Measurements from ENCODE around the gene EEF1G.
"Not testable (repeated sequence)": the region's sequence is repeated elsewhere in the genome, so short reads cannot be mapped to it uniquely, and the experiment has no call there.

Gene EEF1G, protein sequence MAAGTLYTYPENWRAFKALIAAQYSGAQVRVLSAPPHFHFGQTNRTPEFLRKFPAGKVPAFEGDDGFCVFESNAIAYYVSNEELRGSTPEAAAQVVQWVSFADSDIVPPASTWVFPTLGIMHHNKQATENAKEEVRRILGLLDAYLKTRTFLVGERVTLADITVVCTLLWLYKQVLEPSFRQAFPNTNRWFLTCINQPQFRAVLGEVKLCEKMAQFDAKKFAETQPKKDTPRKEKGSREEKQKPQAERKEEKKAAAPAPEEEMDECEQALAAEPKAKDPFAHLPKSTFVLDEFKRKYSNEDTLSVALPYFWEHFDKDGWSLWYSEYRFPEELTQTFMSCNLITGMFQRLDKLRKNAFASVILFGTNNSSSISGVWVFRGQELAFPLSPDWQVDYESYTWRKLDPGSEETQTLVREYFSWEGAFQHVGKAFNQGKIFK

GRCh38 chr11:62573592-62574362, at the start of gene EEF1G:
Gene EEF1G, minus strand, starts transcription at chr11:62573891. Its CDS starts 49 bp downstream, at chr11:62573842.
- Histone ChIP-seq H3K27ac (ENCODE audit: low read length) (no peak within 1 kb of the TSS), H3K36me3 (ENCODE audit: control insufficient read depth, insufficient read depth, low read length) (peaks cover 39% of the 10 kb centered on the region), H3K4me3 (ENCODE audit: low read length) (peak within 1 kb of the TSS; percentile 94), H3K4me1 (ENCODE audit: control insufficient read depth, insufficient read depth, low read length) (peaks cover 2% of the 10 kb centered on the region; the same call in 1 of the 2 replicates), H3K27me3 (ENCODE audit: control insufficient read depth, insufficient read depth, low read length) (no peaks in the 10 kb centered on the region), H3K9me3 (ENCODE audit: control insufficient read depth, insufficient read depth, low read length) (no peaks in the 10 kb centered on the region)
- WGBS (ENCODE audit: insufficient coverage, insufficient read length), result no CpG with 5 or more reads among the region's 46 CpGs
- peak; percentile 99 for DNase-seq (ENCODE audit: low read depth, low spot score)

DNA sequence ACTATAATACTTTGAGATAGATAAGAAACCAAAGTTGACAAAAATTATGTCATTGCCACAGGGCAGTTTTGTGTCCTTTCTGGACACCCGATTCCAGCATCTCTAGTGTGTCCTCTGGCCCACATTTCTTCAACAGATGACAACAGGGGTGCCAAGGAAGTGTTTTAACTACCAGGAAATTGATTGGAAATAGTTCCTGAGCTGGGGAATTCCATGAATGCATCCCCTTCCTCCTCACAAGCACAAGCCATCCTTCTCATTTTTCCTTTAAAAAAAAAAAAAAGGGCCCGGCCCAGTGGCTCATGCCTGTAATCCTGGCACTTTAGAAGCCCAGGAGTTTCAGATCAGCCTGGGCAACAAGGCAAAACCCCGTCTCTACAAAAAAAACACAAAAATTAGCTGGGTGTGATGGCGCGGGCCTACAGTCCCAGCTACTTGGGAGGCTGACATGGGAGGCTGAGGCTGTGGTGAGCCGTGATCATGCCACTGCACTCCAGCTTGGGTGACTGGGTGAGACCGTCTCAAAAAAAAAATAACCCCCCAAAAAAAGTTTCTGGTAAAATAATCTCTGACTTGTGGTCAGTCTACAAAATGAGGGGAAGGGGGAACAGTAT, 48.9 kb upstream of the EEF1G start:
- H3K4me1 ChIP-seq (ENCODE audit: control insufficient read depth, insufficient read depth, low read length), result no peaks in the 10 kb centered on the region; the same call in 1 of the 2 replicates

DNA sequence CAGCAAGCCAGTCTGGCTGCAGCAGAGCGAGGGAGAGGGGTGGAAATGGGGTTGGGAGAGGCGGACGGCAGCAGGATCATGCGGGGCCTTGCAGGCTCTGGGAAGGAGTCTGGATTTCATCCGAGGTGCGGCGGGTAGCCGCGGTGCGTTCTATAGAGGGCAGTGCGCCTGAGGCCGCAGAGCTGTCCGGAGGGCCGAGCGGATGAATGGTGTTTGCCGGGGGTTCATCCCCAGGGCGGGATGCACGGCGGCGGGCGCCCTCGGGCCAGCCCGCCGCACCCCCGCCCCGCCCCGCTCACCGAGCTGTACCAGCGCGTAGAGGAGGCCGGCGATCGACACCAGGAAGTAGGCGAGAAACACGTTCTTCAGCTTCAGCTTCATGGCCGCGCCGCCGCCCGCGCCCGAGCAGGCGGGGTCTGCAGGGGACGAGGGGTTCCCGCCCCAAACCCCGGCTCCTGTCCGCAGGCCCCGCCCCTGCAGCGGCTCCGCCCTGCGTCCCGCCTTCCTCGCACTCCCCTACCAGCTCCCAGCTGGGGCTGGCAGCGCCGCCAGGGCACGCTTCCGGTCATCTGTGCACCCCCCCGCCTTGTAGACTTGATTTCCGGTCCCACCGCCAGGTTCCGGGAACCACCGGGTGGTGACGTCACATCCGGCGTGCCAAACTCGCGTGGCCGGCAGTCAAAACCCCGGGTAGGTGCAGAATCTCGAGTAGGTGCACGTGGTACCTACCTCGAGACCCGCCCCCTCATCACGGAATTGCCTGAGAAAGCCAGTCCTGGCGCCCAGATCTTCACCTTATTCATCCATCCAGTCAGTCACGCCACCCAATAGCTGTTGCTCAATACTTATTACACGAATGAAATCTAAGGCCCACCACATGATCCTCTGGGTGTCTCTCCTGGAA, 48.1 kb upstream of the EEF1G start, which contains the start of gene B3GAT3:
B3GAT3 (minus strand) TSS at position 420 of the 904 bp plus-strand sequence; CDS start at position 381, 39 bp downstream.
- peak; percentile 97 for DNase-seq (ENCODE audit: low read depth, low spot score)
- Histone ChIP-seq H3K9me3 (ENCODE audit: control insufficient read depth, insufficient read depth, low read length) (no peaks in the 10 kb centered on the region), H3K27me3 (ENCODE audit: control insufficient read depth, insufficient read depth, low read length) (no peaks in the 10 kb centered on the region), H3K36me3 (ENCODE audit: control insufficient read depth, insufficient read depth, low read length) (peaks cover 17% of the 10 kb centered on the region), H3K27ac (ENCODE audit: low read length) (no peak within 1 kb of the TSS), H3K4me3 (ENCODE audit: low read length) (peak within 1 kb of the TSS; percentile 81), H3K4me1 (ENCODE audit: control insufficient read depth, insufficient read depth, low read length) (no peaks in the 10 kb centered on the region; the same call in 1 of the 2 replicates)
- WGBS (ENCODE audit: insufficient coverage, insufficient read length), result no CpG with 5 or more reads among the region's 77 CpGs

More for the DNA sequence above, 48.9 kb upstream of the EEF1G start:
- no peak overlapping the region; the same call in 1 of the 2 replicates for H3K4me3 ChIP-seq (ENCODE audit: low read length)
- no peak for DNase-seq (ENCODE audit: low read depth, low spot score)
- H3K9me3 ChIP-seq (ENCODE audit: control insufficient read depth, insufficient read depth, low read length), result no peaks in the 10 kb centered on the region
- peaks cover 21% of the 10 kb centered on the region for H3K36me3 ChIP-seq (ENCODE audit: control insufficient read depth, insufficient read depth, low read length)
- WGBS (ENCODE audit: insufficient coverage, insufficient read length), result no CpG with 5 or more reads among the region's 7 CpGs
- H3K27me3 ChIP-seq (ENCODE audit: control insufficient read depth, insufficient read depth, low read length), result no peaks in the 10 kb centered on the region
- no peak overlapping the region for H3K27ac ChIP-seq (ENCODE audit: low read length)

DNA sequence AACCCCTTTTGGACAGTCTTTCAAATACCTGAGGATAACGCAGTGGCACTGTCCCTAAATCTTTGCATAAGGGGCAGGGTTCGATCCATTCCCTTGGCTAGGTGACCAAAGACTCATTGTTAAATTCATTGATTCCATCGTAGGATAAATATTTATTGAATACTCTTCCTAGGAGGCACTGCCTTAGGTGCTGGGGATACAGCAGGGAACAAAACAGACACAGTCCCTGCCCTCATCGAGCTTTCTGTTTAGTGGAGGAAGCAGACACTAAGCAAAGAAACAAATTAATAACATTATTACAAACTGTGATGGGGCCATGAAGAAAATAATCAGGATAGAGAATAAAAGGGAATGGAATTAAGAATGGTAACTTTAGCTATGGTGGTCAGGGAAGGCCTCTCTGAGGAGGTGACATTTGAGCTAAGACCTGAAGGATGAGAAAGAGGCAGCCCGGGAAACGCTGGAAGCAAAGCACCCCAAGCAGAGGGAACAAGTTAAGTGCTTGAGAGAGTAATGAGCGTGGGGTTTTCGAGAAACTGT, 47.4 kb upstream of the EEF1G start:
- WGBS (ENCODE audit: insufficient coverage, insufficient read length), result no CpG with 5 or more reads among the region's 8 CpGs
- Histone ChIP-seq H3K36me3 (ENCODE audit: control insufficient read depth, insufficient read depth, low read length) (peaks cover 10% of the 10 kb centered on the region), H3K9me3 (ENCODE audit: control insufficient read depth, insufficient read depth, low read length) (no peaks in the 10 kb centered on the region), H3K4me1 (ENCODE audit: control insufficient read depth, insufficient read depth, low read length) (no peaks in the 10 kb centered on the region; the same call in 1 of the 2 replicates), H3K27ac (ENCODE audit: low read length) (no peak overlapping the region), H3K27me3 (ENCODE audit: control insufficient read depth, insufficient read depth, low read length) (no peaks in the 10 kb centered on the region), H3K4me3 (ENCODE audit: low read length) (peak overlapping the region; percentile 81; the same call in 1 of the 2 replicates)
- no peak for DNase-seq (ENCODE audit: low read depth, low spot score)

GRCh38 chr11:62616957-62617356, 43.3 kb upstream of the EEF1G start:
- WGBS (ENCODE audit: insufficient coverage, insufficient read length), result no CpG with 5 or more reads among the region's 14 CpGs

GRCh38 chr11:62615521-62615920, 41.8 kb upstream of the EEF1G start:
- H3K4me1 ChIP-seq (ENCODE audit: control insufficient read depth, insufficient read depth, low read length), result no peaks in the 10 kb centered on the region; the same call in 1 of the 2 replicates
- H3K27ac ChIP-seq (ENCODE audit: low read length), result no peak overlapping the region
- no CpG with 5 or more reads among the region's 7 CpGs for WGBS (ENCODE audit: insufficient coverage, insufficient read length)
- no peak for DNase-seq (ENCODE audit: low read depth, low spot score)
- H3K27me3 ChIP-seq (ENCODE audit: control insufficient read depth, insufficient read depth, low read length), result no peaks in the 10 kb centered on the region
- no peaks in the 10 kb centered on the region; the same call in 1 of the 2 replicates for H3K36me3 ChIP-seq (ENCODE audit: control insufficient read depth, insufficient read depth, low read length)
- no peaks in the 10 kb centered on the region for H3K9me3 ChIP-seq (ENCODE audit: control insufficient read depth, insufficient read depth, low read length)
- H3K4me3 ChIP-seq (ENCODE audit: low read length), result no peak overlapping the region

More at GRCh38 chr11:62616957-62617356, 43.3 kb upstream of the EEF1G start:
- not testable (repeated sequence) for H3K4me3 ChIP-seq (ENCODE audit: low read length); H3K4me1 ChIP-seq (ENCODE audit: control insufficient read depth, insufficient read depth, low read length); H3K36me3 ChIP-seq (ENCODE audit: control insufficient read depth, insufficient read depth, low read length); H3K9me3 ChIP-seq (ENCODE audit: control insufficient read depth, insufficient read depth, low read length); H3K27me3 ChIP-seq (ENCODE audit: control insufficient read depth, insufficient read depth, low read length); H3K27ac ChIP-seq (ENCODE audit: low read length); DNase-seq (ENCODE audit: low read depth, low spot score)

DNA sequence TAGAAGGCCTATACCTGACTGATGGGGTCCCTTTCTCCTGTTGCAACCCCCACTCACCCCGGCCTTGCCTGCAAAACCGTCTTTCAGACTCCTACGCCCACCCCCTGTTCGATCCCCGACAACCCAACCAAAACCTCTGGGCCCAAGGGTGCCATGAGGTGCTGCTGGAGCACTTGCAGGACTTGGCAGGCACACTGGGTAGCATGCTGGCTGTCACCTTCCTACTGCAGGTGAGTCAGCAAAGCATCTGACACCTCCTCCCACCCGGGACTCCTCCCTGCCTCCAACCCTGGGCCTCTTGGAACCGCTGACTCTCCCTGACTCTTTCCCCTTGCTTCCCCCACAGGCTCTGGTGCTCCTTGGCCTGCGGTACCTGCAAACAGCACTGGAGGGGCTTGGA, 40.6 kb upstream of the EEF1G start:
- H3K4me3 ChIP-seq (ENCODE audit: low read length), result no peak overlapping the region
- H3K36me3 ChIP-seq (ENCODE audit: control insufficient read depth, insufficient read depth, low read length), result no peaks in the 10 kb centered on the region; the same call in 1 of the 2 replicates
- no peaks in the 10 kb centered on the region; the same call in 1 of the 2 replicates for H3K4me1 ChIP-seq (ENCODE audit: control insufficient read depth, insufficient read depth, low read length)
- no peak overlapping the region for H3K27ac ChIP-seq (ENCODE audit: low read length)
- H3K27me3 ChIP-seq (ENCODE audit: control insufficient read depth, insufficient read depth, low read length), result no peaks in the 10 kb centered on the region
- H3K9me3 ChIP-seq (ENCODE audit: control insufficient read depth, insufficient read depth, low read length), result no peaks in the 10 kb centered on the region
- no peak for DNase-seq (ENCODE audit: low read depth, low spot score)
- no CpG with 5 or more reads among the region's 8 CpGs for WGBS (ENCODE audit: insufficient coverage, insufficient read length)

- Histone ChIP-seq H3K27me3 (ENCODE audit: control insufficient read depth, insufficient read depth, low read length) (no peaks in the 10 kb centered on the region), H3K27ac (ENCODE audit: low read length) (no peak overlapping the region), H3K36me3 (ENCODE audit: control insufficient read depth, insufficient read depth, low read length) (no peaks in the 10 kb centered on the region; the same call in 1 of the 2 replicates), H3K4me1 (ENCODE audit: control insufficient read depth, insufficient read depth, low read length) (no peaks in the 10 kb centered on the region; the same call in 1 of the 2 replicates), H3K9me3 (ENCODE audit: control insufficient read depth, insufficient read depth, low read length) (no peaks in the 10 kb centered on the region), H3K4me3 (ENCODE audit: low read length) (no peak overlapping the region)
- no peak for DNase-seq (ENCODE audit: low read depth, low spot score)
- no CpG with 5 or more reads among the region's 15 CpGs for WGBS (ENCODE audit: insufficient coverage, insufficient read length)
Observed at GRCh38 chr11:62613291-62613778, 39.6 kb upstream of the EEF1G start.
